ENCODE data around the gene ZRSR2.
"Not testable (repeated sequence)": the region's sequence is repeated elsewhere in the genome, so short reads cannot be mapped to it uniquely, and the experiment has no call there.

The ZRSR2 gene

GRCh38 chrX:15797707-15798106, 7.4 kb downstream of the ZRSR2 start:
- no peak for DNase-seq (ENCODE audit: low read depth in 2 of 2)

DNA sequence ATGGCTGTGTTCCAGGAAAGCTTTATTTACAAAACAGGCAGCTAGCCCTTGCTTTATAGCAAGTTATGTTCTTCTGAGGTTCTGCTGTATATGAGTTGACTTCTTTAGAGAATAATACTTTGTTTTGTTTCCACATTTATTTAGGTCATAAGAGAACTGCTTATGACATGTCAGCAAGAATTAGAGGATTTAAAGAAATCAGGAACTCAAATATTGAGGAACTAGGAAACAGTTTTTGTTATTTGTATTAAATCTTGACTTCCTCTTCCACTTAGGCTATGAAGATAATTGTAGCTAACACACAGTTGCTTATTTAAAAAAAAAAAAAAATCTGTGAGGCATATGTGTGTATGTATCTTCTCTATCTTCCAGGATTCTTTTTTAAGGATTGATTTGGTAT, 14.3 kb downstream of the ZRSR2 start:
- DNase-seq (ENCODE audit: low read depth in 2 of 2): no peak

DNA sequence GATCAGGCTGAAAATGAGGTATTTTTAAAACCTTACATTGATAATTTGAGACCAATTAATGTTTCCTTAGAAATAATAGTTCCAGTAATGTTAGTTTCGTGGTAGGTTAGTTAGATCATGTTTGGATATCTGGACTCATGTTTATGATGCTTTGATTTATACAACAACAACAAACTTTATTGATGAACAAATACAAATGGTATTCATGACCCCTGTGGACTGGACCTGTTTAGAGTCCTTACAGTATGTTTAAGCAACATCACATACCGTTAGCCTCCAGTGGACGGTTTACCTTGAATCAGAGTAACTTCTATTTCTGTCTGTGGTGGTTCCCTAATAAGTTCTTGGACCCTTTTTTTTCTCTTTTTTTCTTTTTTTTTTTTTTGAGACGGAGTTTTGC, 18.0 kb downstream of the ZRSR2 start:
- no peak for DNase-seq (ENCODE audit: low read depth in 2 of 2)

- DNase-seq (ENCODE audit: low read depth in 2 of 2): no peak
These were observed 22.1 kb downstream of the ZRSR2 start for GRCh38 chrX:15812192-15812938.

DNA sequence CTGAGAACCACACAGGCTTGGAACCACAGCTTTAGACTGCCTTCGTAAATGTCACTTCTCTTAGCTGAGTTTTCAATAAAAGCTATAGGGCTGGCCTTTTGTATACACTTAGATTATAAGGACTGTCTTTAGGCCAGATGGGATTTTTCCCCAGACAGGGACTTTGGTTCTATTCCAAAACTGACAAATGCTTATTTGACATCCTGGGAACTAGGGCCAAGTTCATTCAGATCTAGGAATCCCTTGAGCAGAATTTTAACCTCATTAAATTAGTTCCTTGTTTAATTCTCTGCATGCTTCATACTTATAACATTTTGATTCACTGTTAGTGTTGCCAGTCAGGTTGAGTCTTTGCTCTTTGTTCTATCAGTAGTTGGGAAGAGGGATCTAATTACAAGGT, 23.1 kb downstream of the ZRSR2 start:
- no peak for DNase-seq (ENCODE audit: low read depth in 2 of 2)

- no peak for DNase-seq (ENCODE audit: low read depth in 2 of 2)
These were observed 24.6 kb downstream of the ZRSR2 start for GRCh38 chrX:15814771-15815365.

GRCh38 chrX:15815779-15816437, 25.6 kb downstream of the ZRSR2 start:
- DNase-seq (ENCODE audit: low read depth in 2 of 2): no peak

DNA sequence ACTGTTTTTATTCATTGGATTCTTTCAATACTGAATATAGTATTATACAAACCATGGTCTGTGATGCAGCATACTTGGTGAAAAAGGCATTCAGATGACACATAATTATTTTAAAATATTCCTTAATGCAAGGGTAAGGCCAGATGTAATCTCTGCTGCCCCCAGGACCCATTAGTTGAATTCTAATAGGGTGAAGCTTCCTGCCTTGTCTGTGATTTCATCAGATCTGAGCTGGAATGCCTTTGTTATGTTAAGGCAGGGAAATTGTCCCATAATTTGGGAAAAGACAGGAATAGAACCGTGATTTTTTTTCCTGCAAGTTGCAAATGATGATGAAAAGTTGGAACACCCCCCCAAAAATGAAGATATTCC, 26.1 kb downstream of the ZRSR2 start:
- DNase-seq (ENCODE audit: low read depth in 2 of 2): no peak

GRCh38 chrX:15816886-15817285, 26.6 kb downstream of the ZRSR2 start:
- DNase-seq (ENCODE audit: low read depth in 2 of 2): peak in 1 of 2 donors; percentile 7

DNA sequence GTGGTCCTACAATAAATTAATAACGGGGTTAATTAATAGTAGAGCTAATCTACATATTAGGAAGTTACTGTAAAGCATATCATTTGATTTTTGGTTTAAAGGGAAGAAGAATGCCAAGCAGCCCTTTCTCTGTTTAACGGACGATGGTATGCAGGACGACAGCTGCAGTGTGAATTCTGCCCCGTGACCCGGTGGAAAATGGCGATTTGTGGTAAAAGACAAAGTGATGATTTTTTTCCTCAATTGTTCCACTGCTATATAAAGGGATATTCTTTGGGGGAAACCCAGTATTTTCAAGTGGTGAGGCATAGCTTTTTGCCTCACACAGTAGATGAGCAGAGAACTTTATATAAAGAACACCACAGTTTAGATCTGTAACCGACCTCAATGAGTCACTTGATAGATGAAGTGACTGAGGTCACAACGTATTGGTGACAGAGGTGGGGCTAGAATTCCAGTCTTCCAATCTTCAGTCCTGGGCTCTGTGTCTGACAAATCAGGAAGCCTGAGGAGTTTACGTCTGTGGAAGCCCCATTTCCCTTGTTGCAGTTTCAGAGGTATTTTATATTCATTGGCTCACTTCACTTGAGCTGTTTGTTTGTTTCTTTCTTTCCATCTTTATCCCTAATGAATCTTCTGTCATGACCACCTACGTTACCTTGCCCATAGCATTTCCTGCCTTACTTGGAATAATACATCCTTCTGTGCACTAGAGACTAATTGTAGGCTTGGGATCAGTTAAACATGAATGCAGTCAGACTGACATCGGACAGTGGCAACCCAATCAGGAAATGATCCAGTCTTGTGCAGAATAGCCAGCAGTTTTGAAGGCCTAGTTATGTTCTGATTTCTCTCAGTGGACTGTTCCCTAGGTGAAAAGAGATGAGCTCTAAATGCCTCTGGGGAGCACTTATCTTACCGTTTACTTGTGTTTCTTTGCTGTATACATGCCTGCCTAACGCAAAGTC, 30.1 kb downstream of the ZRSR2 start:
- peak in 1 of 2 donors; percentile 8 for DNase-seq (ENCODE audit: low read depth in 2 of 2)

GRCh38 chrX:15822922-15823321, 32.6 kb downstream of the ZRSR2 start:
- no peak for DNase-seq (ENCODE audit: low read depth in 2 of 2)

DNA sequence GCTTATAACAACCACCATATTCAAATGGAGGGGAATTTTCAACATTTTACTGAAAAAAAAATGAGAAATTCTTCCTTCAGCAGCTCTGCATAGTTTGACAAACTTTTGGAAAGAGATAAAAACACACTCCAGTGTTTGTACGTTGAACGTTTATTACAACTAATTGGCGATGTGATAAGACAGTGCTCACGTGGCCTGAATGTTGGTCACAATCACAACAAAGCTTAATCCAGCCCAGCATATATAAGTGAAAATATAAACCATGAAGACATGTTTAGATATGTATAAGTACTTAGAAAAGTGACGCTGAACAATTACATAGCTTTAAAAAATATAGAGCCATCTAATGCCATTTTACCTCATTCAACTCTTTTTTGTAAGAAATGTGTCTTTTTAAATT, 35.7 kb downstream of the ZRSR2 start:
- DNase-seq (ENCODE audit: low read depth in 2 of 2): no peak

GRCh38 chrX:15829217-15829616, 38.9 kb downstream of the ZRSR2 start:
- no peak for DNase-seq (ENCODE audit: low read depth in 2 of 2)

GRCh38 chrX:15831347-15831746, 41.1 kb downstream of the ZRSR2 start:
- DNase-seq (ENCODE audit: low read depth in 2 of 2): not testable (repeated sequence)

DNA sequence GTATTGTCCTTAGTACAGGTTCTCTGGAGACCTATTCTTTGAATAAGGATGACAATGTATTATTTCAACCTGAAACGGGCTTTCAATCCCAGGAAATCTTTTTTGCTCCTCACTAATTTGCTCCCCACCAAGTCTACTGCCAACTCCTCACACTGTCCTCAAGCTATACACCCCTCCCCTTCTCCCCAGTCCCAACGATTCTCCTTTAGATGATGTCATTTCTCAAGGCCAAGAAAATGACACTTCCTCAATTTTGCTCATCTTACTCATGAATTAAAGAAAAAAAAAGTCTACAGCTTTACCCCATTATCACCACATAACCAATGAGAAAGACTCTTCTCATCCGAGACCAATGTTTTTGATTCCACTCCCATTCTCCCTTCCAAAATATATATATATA, 43.8 kb downstream of the ZRSR2 start:
- DNase-seq (ENCODE audit: low read depth in 2 of 2): no peak

- no peak for DNase-seq (ENCODE audit: low read depth in 2 of 2)
These were observed 44.7 kb downstream of the ZRSR2 start for GRCh38 chrX:15834827-15835595.

- DNase-seq (ENCODE audit: low read depth in 2 of 2): no peak
These were observed 47.7 kb downstream of the ZRSR2 start for GRCh38 chrX:15838017-15838416.

DNA sequence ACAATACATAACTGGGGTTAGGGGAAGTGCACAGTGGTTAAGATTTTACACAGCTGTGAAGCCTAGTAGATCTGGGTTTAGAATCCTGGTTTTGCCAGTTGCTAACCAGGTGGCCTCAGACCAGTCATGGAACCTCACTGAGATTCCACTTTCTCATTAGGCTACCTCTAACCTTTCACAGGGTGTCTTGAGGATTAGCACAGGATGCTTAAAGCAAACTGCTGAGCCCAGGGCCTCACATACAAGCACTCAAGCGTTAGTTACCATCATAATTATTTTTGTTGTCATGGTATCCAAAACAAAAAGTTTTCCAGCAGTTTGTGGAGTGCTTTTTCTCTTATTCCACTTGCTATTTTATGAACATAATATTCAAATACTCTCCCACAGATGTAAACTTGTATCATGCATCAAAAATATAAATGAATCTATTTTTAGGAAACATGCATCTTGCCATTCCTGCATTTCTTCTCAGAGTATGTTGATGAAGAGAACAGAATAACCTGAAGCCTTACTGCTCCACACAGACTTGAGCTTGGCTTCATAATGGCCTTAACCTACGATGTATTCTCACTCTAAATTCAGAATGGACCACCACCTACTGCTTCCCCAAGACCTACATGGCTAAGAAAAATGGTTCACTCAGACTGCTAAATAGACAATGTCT, 51.7 kb downstream of the ZRSR2 start:
- no peak for DNase-seq (ENCODE audit: low read depth in 2 of 2)

GRCh38 chrX:15843960-15844359, 53.7 kb downstream of the ZRSR2 start:
- DNase-seq (ENCODE audit: low read depth in 2 of 2): no peak

GRCh38 chrX:15848576-15848975, 58.3 kb downstream of the ZRSR2 start:
- no peak for DNase-seq (ENCODE audit: low read depth in 2 of 2)

GRCh38 chrX:15849555-15849954, 59.3 kb downstream of the ZRSR2 start:
- no peak for DNase-seq (ENCODE audit: low read depth in 2 of 2)
